HT-29 (cell line): ENCODE data around the gene LBHD2. TPM values are rescaled to one million over a fixed set of nuclear protein-coding genes. Genes with fewer than 3 reads are reported as not detected.
A peak's percentile ranks its signal among the peaks of the same experiment; 100 is the strongest.

Source experiments
- DNase-seq: peaks from one replicate; pipeline ENCODE4 v3.0.0-alpha.2; 2015; ENCODE audit warnings: low spot score
- total RNA-seq: library from RNA; depleted of rRNA; stranded (reverse); fragments of >200 nt; shearing (Covaris generic); gene quantifications from 2 replicates; pipeline ENCODE4 v1.2.3, GENCODE V29; 2014

Gene LBHD2
- total RNA-seq, 1 experiment from 2014 or later = not detected

GRCh38 chr14:103068351-103069073 lies 15.5 kb upstream of the LBHD2 start:
- DNase-seq = no peak

- DNase-seq = no peak
Observed at GRCh38 chr14:103070263-103070885, 13.6 kb upstream of the LBHD2 start.

GRCh38 chr14:103070971-103071542 lies 13.0 kb upstream of the LBHD2 start:
- no peak for DNase-seq

- DNase-seq = peak; percentile 59
Observed at GRCh38 chr14:103071544-103072251, 12.3 kb upstream of the LBHD2 start.

- peak; percentile 74 for DNase-seq
Observed at GRCh38 chr14:103072595-103073366, 11.2 kb upstream of the LBHD2 start.

GRCh38 chr14:103073367-103073875 lies 10.6 kb upstream of the LBHD2 start:
- peak; percentile 54 for DNase-seq

- DNase-seq = peak; percentile 49
Observed at GRCh38 chr14:103073876-103074728, 9.9 kb upstream of the LBHD2 start.

- peak; percentile 75 for DNase-seq
Observed at GRCh38 chr14:103074729-103075367, 9.2 kb upstream of the LBHD2 start.

- peak; percentile 88 for DNase-seq
Observed at GRCh38 chr14:103078420-103078749, 5.6 kb upstream of the LBHD2 start.

- DNase-seq = no peak
Observed at GRCh38 chr14:103078860-103079587, 5.0 kb upstream of the LBHD2 start.

- no peak for DNase-seq
Observed at GRCh38 chr14:103081951-103082350, 2.1 kb upstream of the LBHD2 start.

GRCh38 chr14:103085106-103086091 lies 1.4 kb downstream of the LBHD2 start:
- peak; percentile 20 for DNase-seq

GRCh38 chr14:103086771-103087342 lies 2.8 kb downstream of the LBHD2 start:
- no peak for DNase-seq

- no peak for DNase-seq
Observed at GRCh38 chr14:103087343-103087835, 3.4 kb downstream of the LBHD2 start.

GRCh38 chr14:103088921-103089320 lies 4.9 kb downstream of the LBHD2 start:
- no peak for DNase-seq

GRCh38 chr14:103089386-103090335 lies 5.7 kb downstream of the LBHD2 start:
- peak; percentile 1 for DNase-seq
